Daoy (cell line): ENCODE results near the gene FOCAD. TPM values are rescaled to one million over a fixed set of nuclear protein-coding genes. Genes with fewer than 3 reads are reported as not detected.
"Not testable (repeated sequence)": the region's sequence is repeated elsewhere in the genome, so short reads cannot be mapped to it uniquely, and the experiment has no call there.

Source experiments
- DNase-seq: peaks from one replicate; pipeline ENCODE4 v3.0.0-alpha.2; 2015; ENCODE audit warnings: low read depth
- total RNA-seq: library from RNA; depleted of rRNA; stranded (reverse); fragments of >200 nt; shearing (Covaris generic); gene quantifications from 2 replicates; pipeline ENCODE4 v1.2.3, GENCODE V29; 2014

FOCAD gene
- total RNA-seq, 1 experiment from 2014 or later, result 11.3 TPM

DNA sequence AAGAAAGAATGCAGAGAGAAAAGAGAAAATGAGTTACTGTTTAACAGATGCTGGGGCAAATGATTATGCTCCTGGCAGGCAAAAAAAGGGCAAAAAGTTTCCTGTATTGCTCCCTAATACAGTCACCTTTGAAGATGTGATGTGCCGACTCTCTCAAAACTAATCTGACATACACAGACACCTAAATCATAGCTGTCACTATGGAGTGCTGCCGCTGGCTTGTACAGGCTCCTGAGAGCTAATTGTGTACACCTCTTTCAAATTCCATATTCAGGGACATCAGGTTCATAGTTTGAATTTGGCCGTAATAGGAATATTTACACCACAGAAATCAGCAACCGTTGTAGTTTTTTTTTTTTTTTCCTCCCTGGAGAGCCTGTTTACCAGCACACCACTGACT is 12.4 kb upstream of the FOCAD start:
- DNase-seq, result no peak

DNA sequence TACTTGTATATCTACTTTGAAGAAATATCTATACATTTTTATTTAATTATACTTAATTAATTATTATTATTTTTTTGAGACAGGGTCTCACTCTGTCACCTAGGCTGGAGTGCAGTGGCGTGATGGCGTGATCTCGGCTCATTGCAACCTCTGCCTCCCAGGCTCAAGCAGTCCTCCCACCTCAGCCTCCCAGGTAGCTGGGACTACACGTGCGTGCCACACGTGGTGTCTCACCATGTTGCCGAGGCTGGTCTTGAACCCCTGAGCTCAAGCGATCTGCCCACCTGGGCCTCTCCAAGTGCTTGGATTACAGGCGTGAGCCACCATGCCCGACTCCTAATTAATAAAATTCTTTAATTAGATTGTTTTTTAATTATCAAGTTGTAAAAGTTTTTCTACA is 10.5 kb upstream of the FOCAD start:
- DNase-seq, result not testable (repeated sequence)

DNA sequence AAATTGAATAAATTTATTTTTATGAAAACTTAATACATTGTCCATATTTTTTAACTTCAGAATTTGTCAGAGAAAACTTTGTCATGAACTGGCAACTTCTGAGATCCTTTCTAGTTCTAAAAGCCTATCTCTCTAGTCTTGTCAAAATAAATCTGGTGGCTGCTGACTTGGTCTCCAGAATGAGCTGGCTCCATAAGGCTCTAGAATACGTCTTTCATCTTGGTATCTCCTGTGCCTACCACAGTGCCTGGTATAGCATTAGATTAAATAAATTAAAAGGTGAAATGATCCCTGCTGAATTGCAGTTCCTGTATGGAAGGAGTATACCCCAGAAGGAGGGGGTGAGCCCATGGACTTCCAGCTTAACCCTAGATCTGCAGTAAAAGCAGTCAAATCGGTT is 2.6 kb upstream of the FOCAD start:
- no peak for DNase-seq

DNA sequence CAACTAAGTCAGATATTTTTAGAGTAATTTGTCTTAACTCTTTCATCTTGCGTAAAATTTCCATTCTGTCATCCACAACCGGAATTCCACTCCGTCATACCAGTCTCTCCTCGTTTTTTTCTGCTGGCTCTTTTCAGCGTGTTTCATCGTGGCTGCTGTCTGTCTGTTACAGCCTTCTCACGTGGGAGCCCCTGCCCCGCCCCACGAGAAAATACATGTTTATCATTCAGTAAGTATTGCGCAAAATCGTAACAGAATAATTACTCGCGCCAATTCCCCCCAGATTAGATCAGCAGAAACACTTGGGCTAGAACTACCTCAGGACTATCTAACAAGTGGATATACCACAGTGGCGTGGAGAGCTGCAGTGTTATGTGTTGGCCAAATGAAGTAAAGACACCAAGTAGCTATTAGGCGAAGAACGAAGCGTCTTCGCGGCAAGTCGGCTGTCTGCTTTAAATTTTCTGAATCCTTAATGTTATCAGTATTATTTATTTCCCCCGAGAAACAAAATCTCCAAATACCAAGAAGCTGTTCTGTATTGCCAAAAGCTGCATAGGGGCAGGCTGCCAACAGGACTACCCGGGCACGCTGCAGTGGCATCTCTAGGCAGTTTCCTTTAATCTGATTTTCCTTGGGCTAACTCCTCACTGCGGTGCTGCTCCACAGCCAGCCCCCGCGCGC is 566 bp upstream of the FOCAD start:
- peak; percentile 4 for DNase-seq

DNA sequence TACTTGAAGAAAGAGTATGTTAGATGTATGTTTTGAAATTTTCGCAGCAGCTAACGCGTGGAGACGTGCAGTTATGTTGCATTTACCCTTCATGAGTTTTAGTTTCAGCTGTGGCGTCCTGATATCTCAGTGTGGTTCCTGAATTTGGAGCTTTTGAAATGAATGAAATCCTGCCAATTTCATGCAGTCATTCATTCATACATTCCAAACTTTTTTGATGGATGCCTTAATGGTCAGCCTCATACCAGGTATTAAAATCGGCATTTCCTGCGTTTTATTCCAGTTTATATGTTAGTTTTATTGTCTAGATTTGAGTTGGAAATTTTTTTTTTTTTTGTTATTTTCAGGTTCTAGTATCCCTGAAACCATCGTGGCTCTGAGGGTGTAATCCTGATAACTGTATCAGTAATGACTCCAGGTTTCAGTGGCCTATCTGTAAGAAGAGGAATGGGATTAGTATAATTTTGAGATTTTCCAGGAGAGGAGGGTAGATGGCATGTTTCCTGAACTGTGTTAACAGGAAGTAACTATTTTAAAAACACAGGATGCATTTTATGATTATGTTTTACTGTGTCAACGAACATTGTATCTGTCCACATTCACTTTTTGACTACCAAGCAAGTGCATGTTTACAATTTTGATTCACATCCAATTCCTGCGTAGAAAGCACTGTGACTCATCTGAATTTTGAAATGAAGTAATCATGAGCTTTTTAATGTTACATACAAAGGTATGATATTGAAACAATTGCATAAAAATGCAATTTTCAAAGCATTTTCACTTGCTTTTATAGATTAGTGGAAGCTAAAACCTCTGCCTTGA is 1.0 kb downstream of the FOCAD start:
- DNase-seq, result no peak

DNA sequence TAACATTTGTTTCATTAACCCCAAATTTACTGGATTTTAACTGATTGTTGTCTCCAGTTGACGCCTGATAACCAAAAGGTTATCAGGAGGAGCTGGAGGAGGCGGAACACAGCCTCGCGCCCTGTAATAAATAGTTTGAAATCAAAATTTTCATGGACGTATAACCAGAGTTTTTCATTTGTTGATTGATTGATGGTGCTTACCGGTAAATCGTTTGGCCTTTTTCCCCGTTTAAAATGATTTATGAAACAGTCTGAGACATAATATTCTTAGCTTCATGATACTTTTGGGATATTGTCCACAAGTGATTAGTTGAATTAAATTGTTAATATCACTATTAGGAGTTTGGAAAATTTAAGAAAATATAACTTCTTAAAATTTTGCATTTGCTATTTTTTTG is 1.7 kb downstream of the FOCAD start:
- DNase-seq, result no peak

DNA sequence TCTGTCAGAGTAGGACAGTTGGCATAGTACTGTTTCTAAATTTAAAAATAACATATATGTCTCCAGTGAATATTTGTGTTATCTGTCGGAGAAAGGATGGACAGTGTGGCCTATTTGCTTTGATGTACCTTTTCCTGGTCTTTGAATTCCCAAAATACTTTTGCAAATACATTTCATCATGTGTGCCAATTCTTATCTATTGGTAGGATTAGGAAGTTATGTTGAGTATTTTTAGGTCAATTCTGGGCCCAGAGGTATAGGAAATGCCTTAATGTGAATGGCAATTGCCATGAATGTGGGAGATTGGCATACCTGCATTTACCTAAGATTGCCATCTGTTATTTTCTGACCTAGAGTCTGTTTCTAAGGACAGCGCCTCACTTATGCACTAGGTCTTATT is 5.8 kb downstream of the FOCAD start:
- DNase-seq, result no peak

DNA sequence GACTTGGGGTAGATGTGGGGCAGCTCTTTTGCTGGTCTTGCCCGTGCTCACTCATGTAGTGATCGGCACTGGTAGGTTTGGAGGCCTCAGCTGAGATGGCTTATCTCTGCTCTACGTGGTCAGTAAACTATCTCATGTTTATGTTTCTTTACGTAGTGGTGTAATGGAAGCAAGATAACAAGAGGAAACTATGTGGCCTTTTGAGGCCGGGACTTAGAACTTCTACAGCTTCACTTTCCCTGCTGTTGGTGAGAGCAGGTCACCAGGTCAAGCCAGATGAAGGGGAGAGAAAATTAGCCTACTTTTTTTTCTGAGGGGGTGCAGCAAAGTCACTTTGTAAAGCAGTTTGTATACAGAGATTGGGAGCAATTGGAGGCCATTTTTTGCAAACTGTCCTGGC is 8.5 kb downstream of the FOCAD start:
- no peak for DNase-seq

DNA sequence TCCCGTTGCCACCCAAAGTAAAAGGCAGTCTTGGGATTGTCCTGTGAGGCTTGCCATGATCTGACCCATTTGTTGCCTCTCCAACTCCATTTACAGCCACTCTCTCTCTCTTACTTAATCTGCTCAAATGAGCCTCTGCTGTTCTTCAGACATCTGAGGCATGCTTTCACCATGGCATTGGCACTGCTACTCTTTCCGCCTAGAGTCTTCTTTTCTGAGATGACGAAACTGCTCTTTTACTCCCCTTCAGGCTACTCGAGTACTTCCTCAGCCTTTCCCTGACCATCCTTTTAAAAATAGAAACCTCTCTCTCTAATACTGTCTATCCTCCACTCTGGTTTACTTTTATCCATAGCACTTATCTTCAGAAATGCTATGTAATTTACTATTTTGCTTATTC is 9.0 kb downstream of the FOCAD start:
- DNase-seq, result no peak

DNA sequence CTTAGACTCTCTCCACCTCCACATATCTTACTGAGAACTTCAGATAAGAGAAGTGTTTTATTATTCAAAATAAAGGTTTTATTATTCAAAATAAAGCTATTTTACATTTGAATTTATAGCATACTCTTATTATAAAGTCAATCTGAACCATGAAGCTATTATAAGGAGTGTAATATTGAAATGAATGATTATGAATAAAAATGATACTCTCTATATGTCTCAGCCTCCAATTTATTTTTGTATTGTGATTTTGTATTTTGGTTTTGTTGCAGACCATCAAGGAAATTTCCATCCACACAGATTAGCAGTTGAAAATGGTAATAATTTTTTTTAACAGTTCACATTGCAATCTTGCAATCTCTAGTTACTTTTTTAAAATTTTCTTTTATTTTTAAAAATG is 10.2 kb downstream of the FOCAD start:
- DNase-seq, result no peak

DNA sequence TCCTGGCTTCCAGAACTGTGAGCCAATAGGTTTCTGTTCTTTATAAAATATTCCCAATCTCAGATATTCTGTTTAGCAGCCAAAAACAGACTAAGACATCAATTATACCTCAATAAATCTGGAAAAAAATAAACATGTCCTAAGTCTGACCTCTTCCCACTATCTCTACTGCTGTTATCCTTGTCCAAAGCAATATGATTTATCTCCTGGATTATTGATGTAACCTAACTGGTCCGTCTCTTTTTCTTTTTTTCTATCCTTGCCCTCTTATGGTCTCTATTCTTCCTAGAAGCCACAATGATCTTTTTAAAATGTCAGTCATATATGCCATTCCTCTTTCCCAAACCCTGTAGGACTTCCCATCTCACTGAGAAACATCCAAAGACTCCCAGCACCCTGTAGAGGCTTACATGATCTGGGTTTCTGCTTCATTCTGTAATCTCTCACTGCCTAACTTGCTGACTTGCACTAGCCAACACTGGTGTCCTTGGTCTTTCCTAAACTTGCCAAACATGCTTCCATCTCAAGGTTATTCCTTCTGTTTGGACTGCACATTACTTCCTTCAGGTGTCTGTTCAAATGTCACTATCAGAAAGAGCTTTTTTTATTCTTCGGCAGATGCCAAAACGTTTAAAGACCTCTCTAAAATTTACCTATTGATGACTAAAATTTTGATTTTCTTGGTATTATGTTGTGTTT is 13.1 kb downstream of the FOCAD start:
- DNase-seq, result no peak

DNA sequence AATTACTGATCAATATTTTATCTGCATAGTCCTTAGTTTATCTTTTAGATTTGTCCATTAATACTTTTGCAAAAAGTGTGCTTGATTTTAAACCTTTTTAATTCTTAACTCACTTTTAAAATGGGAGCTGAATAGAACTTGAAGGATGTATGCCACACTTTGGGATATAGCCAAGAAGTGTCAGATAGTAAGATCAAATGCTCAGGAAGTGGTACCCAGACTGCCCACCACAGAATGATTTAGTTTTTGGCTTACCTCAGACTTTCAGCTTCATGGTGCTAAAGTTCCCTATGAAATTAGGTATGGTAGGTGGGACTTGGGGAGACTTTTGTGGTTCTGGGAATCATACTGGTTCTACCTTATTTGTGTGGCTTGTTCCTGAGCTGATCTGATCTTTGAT is 14.7 kb downstream of the FOCAD start:
- DNase-seq, result no peak

DNA sequence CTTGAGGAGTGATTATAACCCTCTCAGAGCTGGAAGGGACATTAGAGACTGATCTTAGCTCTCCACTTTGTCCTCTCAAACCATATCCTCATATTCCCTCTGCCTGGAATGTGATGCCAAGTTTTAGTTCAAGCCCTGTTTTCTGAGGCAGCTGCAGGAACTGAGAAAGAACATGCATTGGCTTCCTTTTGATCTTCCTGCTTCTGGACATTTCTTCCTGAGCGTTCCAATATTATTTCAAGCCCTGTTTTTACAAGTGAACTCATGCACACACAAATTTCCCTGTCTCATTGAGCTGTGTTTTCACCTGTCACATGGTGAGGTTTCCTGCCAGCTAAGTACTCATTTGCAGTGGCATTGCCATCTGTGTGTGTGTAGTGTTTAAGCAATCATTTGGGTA is 17.0 kb downstream of the FOCAD start:
- no peak for DNase-seq

DNA sequence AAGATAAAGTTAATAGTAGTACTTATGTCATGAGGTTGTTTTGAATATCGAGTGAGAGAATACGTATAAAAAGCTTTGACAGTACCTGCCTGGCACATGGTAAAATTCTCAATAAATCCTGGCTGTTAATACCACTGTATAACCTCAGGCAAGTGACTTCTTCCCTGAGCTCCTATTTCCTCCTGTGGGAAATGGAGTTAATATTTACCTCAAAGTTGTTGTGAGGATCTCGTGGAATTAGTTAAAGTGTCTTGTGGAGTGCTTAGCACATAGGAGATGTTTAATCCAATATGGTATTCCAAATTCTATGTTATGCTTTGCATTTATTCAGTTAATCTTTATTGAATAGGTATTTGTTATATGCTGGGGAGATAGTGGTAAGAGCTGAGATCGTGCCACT is 18.5 kb downstream of the FOCAD start:
- DNase-seq, result no peak

DNA sequence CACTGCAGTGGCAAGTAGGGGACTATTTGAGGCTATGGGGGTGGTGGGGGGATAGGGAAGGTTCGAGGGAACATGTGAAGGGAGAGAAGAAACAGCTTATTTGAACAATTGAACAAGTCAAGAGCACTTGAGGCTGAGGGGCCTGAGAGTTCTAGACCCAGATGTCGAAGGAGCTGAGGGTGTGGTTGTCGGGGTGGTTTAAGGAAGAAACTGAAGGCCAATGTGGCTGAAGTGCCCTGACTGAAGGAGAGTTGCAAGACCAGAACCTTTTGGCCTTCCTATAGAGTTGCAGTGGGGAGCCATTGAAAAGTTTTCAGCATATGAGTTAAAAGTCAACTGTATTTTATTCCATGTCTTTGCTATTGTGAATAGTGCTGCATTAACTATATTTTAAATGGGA is 19.1 kb downstream of the FOCAD start:
- no peak for DNase-seq

DNA sequence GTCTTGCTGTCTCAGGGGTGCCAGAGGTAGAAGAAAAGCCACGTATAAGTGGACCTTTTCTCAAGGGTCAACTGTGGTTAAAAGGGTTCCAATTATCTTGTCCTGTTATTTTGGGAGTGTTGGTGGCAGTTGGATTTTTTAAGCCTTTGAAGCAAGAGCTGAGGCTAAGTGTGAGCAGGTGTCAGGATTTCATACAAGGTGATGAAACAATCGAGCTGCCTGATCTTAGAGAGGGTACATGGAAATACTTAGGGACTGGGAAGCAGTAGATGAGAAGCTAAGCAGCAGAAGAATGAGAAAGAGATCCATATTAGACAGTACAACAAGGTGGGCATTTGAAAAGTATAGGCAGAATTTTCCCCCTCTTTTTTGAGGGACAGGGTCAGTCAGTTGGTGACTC is 23.6 kb downstream of the FOCAD start:
- no peak for DNase-seq

DNA sequence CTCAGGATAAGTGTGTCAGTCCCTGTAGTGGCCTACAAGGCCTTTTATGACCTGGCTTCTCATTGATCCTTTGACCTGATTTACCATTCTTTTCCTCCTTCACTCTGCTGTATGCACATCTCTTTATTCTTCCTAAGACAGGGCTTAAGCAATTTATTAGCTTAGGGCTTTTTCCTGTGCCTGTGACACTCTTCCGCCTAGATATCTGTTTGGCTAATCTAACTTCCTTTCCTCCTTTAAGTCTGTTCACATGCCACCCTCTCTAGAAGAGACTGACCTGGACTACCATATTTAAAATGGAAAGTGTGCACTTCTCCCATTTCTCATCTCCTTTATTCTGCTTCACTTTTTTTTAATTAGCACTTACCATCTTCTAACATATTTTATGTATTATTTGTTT is 29.1 kb downstream of the FOCAD start:
- no peak for DNase-seq

DNA sequence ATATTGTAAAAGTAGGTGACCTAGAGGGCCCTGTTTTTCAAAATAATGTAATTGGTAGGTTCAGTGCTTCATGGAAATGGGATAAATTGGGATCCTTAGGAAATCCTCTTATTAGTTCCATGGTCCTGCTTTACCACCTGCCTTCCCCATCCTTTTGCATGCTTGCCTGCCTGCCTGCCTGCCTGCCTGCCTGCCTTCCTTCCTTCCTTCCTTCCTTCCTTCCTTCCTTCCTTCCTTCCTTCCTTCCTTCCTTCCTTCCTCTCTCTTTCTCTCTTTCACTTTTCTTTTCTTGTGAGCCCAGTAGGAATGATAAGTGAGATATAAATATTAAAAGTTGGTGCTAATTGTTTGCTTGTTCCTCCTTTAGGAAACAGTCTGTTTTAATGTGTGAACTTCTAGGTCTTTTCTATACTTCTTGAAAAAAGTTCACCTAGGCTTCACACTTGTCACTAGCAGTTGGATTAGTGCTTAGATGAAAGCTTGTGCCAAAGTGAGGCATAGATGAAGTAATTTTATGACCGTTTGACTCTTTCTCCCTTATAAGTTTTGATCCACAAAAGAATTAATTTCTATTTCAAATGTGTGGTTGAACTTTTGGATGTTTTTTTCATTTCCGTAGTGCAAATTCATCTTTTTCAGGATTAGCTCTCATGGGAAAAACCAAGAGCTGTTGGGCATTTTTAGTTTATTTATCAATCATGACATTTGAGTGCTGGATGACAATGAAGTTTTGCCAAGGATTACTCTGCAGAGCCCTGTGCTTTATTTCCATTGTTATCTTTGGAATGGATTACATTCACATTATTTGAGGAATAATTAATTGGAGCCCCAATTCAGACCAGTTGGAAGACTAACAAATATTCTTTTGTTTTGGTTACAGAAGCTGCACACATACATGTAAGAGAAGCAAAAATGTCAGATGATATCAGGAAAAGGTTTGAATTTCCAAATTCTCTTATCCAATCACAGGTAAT is 30.7 kb downstream of the FOCAD start:
- no peak for DNase-seq

DNA sequence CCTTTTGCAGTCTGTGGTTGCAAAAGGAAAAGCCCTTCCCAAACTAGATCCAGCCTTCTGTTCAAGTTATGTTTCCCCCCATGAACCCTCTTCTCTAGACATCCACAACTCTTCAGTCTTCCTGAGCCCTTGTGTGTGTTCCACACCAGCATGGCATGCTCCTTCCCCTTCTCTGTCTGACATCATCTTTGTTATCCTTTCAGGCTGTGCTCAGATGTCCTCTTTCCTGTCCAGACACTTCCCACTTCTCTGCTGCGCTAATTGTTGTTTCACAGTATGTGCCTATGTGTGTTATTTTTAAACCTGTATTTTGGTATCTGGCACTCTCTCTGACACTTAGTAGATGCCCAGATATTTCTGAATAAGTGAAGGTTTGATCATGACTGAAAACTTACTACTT is 38.2 kb downstream of the FOCAD start:
- DNase-seq, result no peak

DNA sequence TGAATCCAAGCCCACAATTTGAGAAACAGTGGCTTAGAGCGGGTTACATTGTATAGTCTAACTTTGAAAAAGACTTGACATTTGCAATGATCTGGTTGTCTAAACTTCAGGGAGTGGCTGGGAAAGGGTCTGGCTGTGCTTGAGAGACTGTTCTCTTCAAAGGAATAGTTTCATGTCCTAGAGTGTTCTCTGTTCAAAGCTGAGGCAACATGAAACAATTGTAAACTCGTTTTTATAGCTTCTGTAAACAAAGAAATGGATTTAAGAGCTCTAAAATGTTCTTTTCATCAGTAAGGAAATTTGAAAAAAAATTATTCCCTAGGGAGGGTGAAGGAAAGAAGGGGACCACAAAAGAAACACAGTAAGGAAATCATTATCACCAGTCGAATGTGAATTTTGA is 41.6 kb downstream of the FOCAD start:
- DNase-seq, result no peak

DNA sequence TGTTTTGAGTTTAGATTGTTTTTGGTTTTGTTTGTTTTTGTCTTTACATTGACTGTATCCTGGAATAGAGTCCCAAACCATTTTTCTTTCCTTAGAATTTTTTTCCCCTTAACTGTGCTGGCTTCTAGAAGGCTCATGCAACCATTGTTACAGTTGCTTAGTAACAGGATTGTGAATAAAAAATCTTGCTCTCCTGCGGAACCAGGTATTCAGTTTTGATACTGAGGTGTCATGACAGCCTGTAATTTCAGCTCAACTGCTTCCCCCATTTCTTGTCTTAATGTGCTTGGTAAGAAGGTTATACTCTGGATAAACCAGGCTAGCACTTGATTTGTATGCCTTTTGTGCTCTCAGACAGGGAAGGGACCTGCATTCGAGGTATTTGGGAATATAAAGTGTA is 42.1 kb downstream of the FOCAD start:
- DNase-seq, result no peak
